Measurements from ENCODE around the gene CDH13.

CDH13 gene

DNA sequence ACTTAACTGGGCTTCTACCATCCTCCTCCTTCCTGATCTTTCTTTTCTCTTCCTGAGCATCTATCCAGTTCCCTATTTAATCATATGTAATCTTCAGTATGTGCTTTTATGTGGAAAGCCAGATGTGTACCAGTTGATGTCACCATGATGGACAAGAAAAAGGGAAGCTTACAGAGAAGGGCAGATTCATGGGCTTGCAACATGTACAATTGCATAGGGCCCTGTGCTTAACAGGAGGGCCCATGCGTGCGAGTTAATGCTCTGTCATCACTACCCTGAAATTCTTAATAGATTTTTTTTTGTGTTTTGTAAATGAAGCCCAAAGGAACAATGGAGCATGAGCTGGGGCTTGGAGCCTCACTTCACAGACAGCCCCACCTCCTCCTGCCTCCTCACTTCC, 124.3 kb downstream of the CDH13 start:
- FAIRE-seq: no peak

DNA sequence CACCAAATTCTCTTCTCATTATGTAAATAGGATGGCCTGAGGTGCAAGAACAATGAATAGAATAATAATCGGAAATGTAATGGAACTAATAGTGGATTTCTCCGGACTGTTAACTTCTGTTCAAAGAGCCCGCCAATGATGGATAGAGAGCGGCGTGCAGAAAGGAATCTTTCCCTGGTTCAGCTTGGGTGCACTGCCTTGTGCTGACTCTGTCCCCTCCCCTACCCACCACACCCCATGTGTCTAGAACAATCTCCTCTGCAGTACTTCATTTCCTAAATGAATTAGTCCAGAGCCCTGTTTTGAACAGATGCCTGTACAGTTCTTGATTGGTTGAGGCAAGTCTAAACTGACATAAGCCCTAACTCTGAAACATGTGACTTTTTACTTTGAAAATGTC, 125.4 kb downstream of the CDH13 start:
- FAIRE-seq: no peak

DNA sequence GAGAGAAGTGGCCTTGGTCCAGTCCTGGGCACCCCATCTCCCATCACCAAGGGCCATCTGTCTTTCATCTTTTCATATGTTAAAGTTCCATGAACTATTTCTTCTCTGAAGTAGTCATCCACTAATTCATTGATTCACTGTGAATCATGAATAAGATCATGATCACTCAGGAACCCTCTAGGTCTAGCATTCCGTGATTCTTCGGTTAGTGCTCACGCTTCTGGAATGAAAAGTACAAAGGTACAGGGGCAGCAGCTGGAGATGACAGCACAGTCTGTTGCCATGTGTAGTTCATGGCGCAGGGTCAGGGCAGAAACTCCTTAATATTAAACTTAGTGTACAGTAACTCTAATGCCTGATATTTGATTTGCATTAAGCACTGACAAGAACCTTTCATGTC, 127.1 kb downstream of the CDH13 start:
- no peak for FAIRE-seq

DNA sequence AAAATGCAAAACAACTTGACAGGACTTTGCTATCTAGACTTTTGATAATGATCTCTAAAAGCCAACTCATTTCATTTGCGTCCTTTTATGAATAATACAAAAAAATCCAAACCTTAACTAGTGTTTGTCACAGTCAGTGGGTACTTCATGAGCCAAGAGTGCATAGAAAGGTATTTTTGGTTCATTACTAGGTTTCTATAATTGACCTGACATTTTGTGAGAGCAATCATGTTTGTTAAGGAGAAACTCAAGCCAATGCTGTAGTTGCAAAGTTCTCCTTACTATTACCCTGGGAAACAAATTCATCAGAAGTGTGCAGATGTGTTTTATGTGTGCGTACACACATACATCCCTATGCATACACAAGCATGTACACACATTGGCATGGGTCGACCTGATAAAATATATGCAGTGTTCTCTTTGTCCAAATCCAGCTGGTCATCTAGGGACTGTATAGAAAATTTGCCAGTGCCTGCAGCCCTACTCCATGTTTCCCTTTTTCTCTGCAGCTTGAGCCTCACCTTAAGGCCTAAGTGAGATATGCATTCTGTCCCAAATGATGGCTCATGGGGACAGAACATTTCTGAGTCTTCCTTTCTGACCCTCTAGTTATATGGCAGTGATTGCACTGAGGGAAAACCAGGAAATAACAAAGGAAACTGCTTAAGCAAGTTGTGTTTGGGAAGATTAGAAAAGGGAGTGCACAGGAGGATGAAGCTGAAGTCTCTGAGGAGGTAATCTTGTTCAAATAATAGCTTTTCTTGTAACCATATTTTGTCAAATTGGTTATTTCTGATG, 128.1 kb downstream of the CDH13 start:
- FAIRE-seq: no peak

DNA sequence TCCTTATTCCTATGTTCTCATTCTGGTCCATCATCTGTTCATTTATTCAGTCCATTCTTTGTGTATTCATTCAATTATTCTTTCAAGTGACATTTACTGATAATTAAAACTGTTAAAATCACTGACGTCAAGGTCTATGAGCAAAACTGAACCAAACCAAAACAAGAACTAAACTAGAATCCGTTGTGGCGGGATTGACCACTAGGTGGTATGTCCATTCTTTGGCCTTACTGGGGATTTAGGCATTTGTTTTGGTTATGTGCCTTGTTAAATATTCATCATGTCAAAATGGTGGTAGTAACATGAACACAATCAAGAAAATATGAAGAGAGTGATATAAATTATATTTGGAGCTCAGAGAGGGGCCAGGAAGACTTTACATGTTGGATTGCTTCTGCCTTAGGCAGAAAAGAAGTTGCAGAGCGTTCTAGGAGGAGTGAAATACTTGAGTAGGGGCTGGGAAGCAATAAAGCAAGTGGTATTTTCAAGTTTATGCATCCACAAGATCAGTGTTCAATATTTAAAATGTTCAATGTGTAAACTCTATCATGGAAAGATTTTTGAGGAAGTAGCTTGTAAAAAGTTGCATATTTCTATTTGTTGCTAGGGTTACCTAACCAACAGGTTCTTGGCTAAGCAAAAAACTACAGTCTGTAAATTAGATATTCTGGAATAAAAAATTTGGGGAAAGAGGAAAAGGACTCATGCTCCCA, 129.0 kb downstream of the CDH13 start:
- no peak for FAIRE-seq

- FAIRE-seq: no peak
Observed at GRCh38 chr16:82756283-82756599, 129.5 kb downstream of the CDH13 start.

- FAIRE-seq: no peak
Observed at GRCh38 chr16:82758406-82758805, 131.6 kb downstream of the CDH13 start.

- no peak for FAIRE-seq
Observed at GRCh38 chr16:82758904-82759303, 132.1 kb downstream of the CDH13 start.

DNA sequence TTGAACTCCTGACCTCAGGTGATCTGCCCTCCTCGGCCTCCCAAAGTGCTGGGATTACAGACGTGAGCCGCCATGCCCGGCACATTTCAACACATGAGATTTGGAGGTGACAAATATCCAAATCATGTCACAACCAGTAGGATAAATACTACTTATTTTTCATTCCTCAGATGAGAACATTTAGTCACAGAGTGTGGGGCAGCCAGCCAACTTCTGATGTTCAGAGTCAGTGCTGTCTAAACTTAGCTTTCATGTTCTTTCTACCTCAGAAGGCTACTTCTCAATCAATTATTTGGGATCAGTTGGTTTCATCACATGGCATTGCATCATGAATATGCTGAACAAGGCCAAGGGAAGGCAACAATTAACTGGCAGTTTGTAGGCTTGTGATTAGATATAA, 134.5 kb downstream of the CDH13 start:
- no peak for FAIRE-seq

DNA sequence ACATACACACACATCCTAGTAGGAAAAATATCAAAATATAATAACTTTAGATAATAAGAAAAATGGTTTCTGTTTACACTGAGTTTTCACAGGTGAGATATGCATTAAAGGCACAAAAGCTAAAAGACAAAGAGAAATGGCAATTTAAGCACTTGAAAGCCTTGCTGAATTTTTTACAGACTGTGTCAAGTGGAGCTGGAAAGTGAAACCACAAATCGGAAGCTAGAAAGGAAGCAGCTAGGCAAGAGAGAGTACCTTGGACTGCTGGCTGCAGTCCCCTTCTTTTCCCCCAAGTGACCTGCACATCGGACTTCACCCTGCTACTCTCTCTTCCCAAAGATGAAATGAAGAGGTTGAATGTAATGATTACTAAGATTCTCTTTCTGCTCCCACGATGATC, 135.1 kb downstream of the CDH13 start:
- no peak for FAIRE-seq

- no peak for FAIRE-seq
Observed at GRCh38 chr16:82763371-82763770, 136.6 kb downstream of the CDH13 start.

- no peak for FAIRE-seq
Observed at GRCh38 chr16:82767198-82767597, 140.4 kb downstream of the CDH13 start.

DNA sequence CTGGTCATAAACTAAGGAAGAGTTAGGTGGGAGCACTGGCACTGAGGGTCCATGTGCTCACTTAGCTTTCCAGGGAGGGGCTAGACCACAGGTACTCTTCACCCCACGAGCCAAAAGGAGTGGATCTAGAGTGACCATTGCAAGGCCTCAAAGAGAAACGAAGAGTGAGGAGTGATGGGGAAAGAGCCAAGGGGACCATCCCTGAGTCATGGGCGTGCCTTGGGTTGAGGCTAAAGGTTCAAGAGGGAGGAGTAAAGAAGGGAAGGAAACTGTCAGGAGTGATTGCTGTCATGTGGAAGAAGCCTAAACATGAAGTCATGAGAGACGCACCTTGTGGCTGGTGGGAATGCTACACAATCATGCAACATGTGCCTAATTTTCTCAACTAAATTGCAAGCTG, 141.0 kb downstream of the CDH13 start:
- FAIRE-seq: no peak

- FAIRE-seq: no peak
Observed at GRCh38 chr16:82769845-82770244, 143.1 kb downstream of the CDH13 start.

DNA sequence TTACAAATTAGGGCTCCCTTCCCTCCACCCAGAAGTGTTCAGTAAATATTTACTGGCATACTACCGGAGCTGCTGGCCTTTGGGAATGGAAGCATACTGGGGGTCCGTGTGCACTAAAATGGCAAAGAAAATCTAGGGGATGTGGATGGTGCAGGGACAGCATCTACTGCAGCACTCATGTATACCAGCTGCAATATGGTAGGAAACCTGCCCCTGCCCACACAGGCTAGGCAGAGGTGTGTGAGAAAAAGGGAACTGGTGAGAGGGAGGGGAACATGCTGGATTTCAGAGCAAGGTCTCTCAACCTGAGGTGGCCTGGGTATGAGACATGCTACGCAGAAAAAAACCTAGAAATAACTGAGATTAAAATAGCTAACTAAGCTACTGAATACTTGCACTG, 145.4 kb downstream of the CDH13 start:
- no peak for FAIRE-seq

DNA sequence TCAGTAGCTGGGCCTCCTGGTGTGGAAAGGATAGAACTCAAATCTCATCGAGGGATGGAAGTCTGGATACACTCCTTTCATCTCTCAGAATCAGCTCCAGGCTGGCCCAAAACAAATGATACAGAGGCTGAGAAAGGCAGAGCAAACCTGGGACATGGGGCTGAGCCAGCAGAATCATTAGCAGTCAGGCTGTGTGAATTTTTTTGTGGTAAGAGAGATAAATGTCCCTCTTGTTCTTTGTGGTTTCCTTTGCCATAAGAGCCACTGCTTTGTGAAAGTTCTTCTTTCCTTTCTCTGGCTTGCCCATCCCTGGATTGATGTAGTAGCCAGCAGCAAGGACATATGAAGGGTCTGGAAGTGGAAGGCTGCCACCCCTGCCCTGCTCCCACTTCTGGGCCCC, 146.2 kb downstream of the CDH13 start:
- FAIRE-seq: no peak

GRCh38 chr16:82776470-82777146, 149.8 kb downstream of the CDH13 start:
- FAIRE-seq: no peak

GRCh38 chr16:82782715-82783251, 156.0 kb downstream of the CDH13 start:
- FAIRE-seq: no peak

DNA sequence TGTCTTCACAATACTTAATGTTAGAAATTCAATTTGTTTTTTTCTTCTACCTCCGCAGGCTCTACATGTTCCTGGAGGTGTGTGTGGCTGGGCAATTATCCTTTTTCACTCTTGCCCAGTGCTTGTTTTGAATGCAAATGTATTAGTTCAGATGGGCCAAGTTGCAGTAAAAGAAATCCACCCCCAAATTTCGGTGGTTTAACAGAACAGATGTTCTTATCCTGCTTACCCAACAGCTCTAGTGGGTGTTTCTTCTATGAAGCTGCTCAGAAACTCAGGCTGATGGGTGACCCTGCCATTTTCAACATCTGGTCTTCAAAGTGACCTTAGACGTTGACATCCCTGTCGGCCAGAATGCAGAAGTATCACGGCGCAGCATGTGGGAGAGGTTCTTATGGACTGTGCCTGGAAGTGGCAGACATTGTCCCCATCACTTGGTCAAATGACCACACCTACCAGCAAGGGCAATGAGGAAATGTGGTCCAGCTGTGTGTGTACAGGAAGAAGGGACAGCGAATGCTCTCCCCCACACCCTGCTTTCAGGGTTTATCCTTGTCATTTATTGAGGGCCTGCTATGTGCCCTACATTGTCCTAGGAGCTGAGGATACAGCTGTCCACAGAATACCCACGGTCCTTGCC, 157.3 kb downstream of the CDH13 start:
- FAIRE-seq: no peak

DNA sequence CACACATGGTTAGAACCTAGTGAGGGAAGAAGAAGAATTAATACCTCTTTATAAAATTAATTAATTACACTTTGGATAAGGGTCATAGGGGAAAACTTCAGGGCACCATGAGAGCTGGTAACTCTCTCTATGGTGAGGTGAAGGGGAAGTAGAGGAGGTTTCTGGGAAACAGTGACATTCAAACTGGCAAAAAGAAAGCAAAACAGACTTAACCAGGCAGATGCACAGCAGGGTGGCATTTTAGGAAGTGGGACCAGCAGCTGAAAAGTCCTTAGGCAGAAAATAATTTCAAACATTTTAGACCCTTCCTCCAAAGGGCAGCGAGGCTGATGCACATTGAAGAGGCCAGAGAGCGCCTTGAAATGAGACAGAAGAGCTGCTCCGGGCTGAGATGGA, 157.8 kb downstream of the CDH13 start:
- no peak for FAIRE-seq

GRCh38 chr16:82788225-82788624, 161.5 kb downstream of the CDH13 start:
- FAIRE-seq: no peak

GRCh38 chr16:82788919-82789318, 162.2 kb downstream of the CDH13 start:
- no peak for FAIRE-seq

- FAIRE-seq: no peak
Observed at GRCh38 chr16:82792693-82793092, 165.9 kb downstream of the CDH13 start.
